Measurements from ENCODE around the gene LAMC3.
"Not testable (repeated sequence)": the region's sequence is repeated elsewhere in the genome, so short reads cannot be mapped to it uniquely, and the experiment has no call there.

Gene LAMC3

GRCh38 chr9:130992682-130993032, 16.3 kb upstream of the LAMC3 start:
- no peak for DNase-seq

DNA sequence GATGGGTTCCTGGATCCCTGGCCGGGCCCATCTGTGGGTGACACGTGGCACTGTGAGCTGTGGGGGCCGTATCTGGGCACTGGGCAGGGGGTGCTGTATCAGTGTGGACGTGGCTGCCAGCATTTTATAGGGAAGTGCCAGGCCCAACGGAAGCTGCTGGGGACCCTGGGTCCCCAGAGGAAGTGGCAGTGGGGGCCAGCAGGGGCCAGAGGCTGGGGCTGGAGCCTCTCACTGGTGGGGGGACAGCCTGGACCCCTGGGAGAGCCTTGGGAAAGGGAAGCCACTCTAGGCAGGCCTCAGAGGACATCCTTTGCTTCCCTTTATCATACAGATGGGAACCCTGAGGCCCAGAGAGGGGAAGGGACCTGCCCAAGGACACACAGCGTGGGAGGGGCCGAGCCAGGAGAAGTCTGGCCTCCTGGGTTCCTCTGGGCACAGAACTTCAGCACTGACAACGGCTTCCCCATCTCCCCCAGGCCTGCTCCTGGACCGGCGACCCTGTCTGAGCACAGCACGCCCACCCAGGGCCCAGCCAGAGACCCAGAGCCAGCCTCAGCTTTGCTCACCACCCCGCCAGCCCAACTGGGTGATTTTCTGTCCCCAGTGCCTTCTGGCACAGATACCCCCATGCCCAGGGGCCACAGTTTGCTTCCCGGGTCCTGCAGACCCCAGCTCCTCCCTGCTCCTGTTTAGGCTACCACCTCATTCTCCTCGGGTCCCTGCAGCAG, 15.5 kb upstream of the LAMC3 start:
- DNase-seq, result no peak

DNA sequence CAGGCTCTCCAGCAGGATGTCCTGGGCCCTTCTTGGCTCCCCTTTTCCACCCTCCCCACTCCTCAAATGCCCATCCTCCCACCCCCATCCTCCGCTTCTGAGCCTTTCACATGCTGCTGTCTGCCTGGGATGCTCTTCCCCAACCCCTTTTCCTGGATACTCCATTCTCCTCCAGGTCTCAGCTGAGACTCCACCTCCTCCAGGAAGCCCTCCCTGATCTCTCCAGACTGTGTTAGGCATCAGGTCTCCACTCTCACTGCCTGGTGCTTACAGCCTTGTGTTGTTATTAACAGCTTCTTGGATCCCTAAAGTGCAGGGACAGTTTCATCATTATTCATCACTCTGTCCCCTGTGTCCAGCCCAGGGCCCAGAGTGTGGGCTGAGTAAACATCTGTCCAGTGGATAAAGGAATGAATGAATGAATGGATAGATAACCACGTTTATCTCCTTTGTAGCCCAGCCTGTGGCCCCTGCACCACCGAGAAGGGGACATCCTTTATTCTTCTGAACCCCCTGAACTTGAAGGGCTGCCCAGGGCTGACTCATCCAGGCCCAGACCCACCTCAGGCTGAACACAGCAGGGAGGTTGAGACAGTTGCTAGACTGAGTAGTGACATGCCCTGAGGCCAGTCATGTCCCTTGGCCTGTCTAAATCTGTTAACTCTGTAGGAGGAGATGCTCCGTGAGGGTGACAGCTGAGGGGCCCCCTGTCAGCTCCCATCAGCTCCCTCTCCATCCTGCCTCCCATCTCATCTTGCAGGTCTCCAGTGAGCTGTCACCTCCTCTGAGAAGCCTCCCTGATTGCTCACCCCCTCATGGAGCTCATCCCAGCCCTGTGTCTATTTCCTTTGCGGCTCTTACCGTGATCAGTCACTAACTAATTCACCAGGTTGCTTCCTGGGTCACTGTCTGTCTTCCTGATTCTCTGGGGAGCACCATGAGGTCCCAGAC, 14.6 kb upstream of the LAMC3 start:
- DNase-seq, result no peak

GRCh38 chr9:130995086-130996011, 13.6 kb upstream of the LAMC3 start:
- no peak for DNase-seq

GRCh38 chr9:130996205-130996604, 12.8 kb upstream of the LAMC3 start:
- no peak for DNase-seq

DNA sequence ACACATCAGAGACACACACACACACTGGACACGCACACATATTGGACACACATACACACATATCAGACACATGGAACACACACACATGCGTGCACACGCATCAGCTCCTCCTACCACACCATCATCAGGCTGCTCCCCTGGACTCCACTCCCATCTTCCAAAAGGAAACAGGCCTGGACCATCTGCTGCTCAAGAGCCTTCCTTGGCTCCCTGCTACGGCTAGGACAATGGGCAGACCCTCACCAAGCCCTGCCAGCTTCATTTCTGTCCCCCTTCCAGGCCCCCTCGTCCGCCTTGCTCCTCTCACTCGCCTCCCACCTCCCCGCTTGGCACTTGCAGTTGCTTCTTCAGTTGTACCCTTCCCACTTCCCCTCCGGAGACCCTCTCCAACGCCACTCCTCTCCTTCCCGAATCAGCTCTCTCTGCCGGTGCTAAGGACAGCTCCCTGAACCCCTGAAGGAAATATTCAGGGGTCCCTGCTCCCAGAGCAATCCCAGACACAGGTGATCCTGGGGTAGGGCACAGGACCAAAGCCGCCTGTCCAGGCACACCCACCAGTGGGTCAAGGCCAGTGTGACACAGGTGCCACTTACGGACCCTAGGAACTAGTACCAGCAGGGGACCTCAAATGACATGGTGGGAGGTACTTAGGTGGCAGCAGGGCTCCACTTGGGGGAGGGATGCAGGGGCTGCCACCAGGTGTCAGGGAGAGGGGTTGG, 12.1 kb upstream of the LAMC3 start:
- no peak for DNase-seq

GRCh38 chr9:130997395-130997684, 11.6 kb upstream of the LAMC3 start:
- no peak for DNase-seq

- DNase-seq, result peak; percentile 11
Observed at GRCh38 chr9:130997925-130998596, 10.9 kb upstream of the LAMC3 start.

- DNase-seq, result no peak
Observed at GRCh38 chr9:130998597-130999244, 10.3 kb upstream of the LAMC3 start.

DNA sequence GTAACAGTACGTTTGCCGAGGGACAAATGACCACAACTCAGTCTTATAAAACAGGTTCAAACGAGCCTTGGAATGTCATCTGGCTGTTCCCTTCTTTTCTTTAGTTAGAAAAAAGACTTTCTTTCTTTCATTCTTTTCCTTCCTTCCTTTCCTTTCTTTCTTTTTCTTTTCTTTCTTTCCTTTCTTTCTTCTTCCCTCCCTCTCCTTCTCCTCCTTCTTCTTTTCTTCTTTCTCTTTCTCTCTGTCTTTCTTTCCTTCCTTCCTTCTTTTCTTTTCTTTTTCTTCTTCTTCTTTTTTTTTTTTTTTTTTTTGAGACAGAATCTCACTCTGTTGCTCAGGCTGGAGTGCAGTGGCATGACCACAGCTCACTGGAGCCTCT, 9.7 kb upstream of the LAMC3 start:
- no peak for DNase-seq

- not testable (repeated sequence) for DNase-seq
Observed at GRCh38 chr9:131000526-131000925, 8.4 kb upstream of the LAMC3 start.

DNA sequence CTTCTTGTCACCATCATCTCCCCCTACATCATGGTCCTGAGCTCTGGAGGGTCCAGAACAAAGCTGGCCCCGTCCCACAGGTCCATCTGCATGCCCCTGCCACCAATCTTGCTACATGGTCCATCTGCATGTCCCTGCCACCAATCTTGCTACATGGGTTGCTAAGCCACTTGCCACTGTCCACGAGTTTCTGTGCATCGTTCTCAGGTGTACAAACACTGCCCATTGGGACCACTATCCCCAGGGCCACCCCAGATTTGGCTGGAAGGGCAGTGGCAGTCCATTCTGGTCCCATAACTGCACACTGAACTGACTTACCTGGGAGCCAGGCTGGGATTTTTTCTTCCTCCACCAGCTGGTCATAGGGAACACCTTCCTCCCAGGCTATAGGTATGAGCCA, 8.0 kb upstream of the LAMC3 start:
- DNase-seq, result no peak

DNA sequence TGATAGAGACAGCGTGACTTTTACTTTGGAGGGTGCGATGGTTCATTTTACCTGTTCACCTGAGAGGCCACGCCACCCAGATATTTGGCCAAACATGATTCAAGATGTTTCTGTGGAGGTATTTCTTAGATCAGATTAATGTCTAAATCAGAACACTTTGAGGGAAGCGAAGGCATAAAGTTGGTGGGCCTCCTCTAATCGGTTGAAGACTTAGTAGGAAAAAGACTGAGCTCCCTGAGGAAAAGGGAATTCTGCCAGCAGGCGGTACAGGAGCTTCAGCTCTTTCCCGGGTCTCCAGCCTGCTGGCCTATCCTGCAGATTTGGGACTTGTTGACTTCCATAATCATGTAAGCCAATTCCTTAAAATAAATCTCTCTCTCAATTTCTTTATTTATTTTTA, 7.0 kb upstream of the LAMC3 start:
- DNase-seq, result no peak

- no peak for DNase-seq
Observed at GRCh38 chr9:131006601-131007000, 2.4 kb upstream of the LAMC3 start.

DNA sequence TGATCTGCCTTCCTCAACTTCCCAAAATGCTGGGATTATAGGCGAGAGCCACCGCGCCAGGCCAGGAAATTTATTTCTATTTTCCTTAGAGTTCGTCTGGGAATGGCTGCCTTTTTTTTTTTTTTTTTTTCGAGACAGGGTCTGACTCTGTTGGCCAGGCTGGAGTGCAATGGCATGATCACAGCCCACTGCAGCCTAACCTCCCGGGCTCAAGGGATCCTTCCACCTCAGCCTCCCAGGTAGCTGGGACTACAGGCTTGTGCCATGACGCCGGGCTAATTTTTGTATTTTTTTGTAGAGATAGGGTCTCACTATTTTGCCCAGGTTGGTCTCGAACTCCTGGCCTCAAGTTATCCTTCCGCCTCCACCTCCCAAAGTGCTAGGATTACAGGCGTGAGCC, 888 bp upstream of the LAMC3 start:
- DNase-seq, result no peak

DNA sequence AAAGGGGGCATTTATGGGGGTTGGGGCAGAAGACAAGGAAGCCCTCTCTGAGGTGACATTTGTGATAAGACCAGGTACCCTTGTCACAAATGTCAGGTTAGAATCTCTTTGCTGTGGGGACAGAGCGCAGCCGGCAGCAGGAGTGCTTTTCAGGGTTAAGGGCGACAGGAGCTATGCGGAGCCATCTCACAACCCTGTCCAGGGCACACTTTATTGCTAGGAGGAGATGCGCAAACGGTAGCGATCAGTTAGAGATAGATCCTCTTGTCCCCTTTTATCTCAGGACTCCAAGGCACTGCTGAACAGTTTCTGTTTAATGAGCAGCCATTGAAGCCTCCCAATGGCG, 438 bp upstream of the LAMC3 start:
- DNase-seq, result no peak

GRCh38 chr9:131010482-131011273, 1.7 kb downstream of the LAMC3 start:
- no peak for DNase-seq

DNA sequence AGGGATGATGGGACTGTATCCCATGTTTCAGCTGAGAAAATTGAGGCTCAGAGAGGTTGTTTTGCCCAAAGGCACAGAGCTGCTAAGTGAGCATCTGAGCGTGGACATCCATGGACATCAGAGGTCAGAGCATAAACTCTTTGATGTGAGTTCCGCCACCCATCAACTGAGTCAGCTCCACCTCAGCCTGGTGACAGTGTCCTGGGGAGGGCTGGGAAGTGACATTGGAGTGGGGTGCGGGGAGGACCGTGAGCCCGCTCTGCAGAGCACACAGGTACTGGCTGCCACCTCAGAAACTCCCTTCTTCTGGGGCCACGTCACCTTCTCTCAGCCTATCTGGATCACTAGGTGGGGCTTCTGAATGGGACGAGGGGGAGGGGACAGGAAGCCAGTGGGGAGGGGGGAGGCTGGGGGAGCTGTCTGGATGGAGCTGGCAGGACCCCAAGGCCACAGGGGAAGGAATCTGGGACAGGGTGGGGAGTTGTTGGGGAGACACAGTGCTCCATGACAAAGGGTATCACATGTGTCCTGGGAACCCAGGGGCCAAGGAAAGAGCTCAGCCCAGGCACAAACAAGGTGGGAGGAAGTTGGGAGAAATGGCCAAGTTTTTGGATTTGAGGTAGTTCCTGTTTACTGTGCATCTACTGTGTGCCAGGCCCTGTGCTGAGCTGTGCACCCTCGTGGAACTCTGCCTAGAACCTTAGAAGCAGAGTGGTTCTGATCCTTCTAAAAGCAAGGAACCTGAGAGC, 2.5 kb downstream of the LAMC3 start:
- DNase-seq, result no peak

DNA sequence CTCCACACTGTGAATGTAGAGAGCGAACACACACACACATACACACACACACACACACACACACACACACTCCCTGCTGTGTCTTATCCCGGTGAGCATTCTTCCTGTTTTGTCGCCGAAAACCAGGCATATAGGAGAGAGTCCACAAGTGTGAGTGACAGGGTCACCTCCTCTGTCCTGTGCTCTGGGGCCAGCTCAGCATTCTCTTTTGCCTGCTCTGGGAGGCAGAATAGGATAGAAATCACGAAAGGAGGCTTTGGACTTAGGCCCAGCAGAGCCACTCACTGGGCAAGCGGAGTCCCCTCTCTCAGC, 3.0 kb downstream of the LAMC3 start:
- no peak for DNase-seq

DNA sequence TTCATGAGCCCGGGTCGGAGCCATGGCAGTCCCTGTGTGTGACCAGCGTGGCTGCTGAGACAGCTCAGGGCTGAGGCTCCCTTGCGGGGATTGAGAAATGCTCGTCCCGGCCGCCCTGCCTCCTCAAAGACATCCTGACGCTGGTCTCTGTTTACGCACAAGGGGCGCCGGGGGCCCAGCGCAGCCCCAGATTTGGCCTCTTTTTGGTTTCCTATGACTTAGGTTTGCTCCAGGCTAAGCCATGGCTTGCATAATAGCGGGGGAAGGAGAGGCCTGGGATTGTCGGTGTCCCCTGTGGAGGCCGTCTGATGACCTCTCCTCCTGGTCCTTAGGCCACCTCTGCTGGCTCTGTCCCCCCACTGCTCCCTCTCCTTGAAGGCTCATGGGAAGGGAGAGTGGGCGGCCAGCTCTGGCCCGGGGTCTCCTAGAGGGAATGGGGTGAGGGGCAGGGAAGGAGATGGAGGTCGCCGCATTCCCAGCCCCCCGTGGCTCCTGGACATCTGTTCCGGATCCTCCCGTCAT, 3.5 kb downstream of the LAMC3 start:
- no peak for DNase-seq

All from effector CD4-positive, alpha-beta T cell (primary cell).